Measurements from ENCODE around the gene RNU6-9.

Gene RNU6-9

DNA sequence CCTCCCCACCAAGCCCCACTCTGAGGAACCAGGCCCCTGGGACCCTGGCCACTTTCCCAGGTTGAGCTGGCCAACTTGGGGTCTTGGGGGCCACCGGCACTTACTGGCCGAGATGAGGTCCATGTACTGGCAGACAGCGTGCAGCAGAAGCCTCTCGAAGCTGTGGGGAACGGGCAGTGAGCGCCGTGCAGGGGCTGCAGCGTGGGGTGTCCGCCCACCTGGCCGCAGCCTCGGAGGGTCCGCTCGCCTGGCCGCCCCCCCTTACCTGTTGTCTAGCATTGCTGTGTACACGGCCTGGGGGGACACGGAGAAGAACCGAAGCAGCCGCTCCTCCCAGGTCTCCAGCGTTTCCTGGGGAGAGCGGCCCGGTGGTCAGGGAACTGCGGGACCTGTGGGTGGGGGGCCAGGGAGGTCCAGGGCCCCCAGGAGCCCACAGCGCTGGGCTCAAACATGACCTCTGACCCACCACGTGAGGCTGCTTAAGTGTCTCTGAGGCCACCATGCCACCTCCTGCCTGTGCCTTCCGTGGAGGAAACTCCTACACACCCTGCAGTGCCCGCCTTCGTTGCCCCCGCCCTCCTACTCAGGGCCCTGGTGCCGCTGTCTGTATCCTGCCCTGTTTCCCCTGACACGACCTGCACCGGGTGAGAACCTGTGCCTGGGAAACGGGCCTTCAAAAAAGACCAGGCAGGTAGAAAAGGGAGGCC is 6.2 kb downstream of the RNU6-9 start:
- Mint-ChIP-seq H3K9me3 (no peaks in the 10 kb centered on the region), H3K27ac (no peak overlapping the region), H3K27me3 (ENCODE audit: low read depth) (no peaks in the 10 kb centered on the region), H3K4me3 (no peak overlapping the region), H3K4me1 (peaks cover 4% of the 10 kb centered on the region), H3K36me3 (ENCODE audit: low read depth) (peaks cover 9% of the 10 kb centered on the region)
- TF ChIP-seq CTCF (IDR thresholded peaks at IDR 0.05; ENCODE audit: unreplicated experiment in 3 of 3) = no peak

DNA sequence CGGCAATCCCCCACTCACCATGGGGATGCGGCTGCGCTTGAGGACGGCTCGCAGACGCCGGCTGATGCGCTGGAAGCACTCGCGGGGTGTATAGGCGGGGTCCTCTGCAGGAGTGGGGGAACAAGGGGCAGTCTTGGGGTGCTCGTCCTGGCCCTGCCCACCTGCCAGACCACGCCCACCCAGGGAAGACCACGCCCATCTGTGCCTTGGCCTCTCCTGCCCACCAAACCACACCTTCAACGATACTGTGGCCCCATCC is 6.7 kb downstream of the RNU6-9 start:
- peaks cover 4% of the 10 kb centered on the region for H3K4me1 Mint-ChIP-seq
- peaks cover 9% of the 10 kb centered on the region for H3K36me3 Mint-ChIP-seq (ENCODE audit: low read depth)
- H3K27me3 Mint-ChIP-seq (ENCODE audit: low read depth) = no peaks in the 10 kb centered on the region
- H3K4me3 Mint-ChIP-seq = no peak overlapping the region
- no peaks in the 10 kb centered on the region for H3K9me3 Mint-ChIP-seq
- no peak for TF ChIP-seq CTCF (IDR thresholded peaks at IDR 0.05; ENCODE audit: unreplicated experiment in 3 of 3)
- no peak overlapping the region for H3K27ac Mint-ChIP-seq

DNA sequence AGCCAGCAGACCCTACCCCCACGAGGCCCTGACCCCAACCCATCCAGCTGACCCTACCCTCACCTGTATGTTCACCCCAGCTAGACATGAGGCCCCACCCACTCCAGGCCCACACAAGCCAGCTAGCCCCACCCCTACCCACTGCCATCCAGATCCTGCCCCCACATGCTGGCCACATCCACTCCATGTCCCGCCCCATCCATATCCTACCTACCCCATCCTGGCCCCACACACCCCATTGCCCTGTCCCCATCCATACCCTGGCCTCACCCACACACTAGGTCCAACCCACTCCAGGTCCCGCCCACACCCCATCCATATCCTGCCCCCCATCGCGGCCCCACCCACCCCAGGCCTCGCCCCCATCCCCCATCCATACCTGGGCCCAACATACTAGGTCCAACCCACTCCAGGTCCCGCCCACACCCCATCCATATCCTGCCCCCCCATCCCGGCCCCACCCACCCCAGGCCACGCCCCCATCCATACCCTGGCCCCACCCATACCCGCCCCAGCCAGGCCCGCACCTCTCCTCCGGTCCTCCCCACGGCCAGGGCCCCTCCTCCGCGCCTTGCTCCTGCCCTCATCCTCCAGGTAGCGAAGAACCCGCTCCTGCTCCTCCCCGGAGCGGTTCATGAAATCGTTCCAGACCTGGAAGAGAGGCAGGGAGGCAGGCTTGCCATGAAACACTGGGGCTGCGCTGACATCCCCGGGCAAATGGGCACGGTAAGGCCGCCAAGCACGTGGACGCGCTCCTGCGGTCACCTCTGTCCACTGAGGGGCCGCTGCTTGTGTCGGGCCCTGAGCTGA is 7.2 kb downstream of the RNU6-9 start:
- H3K4me3 Mint-ChIP-seq = no peak overlapping the region

GRCh38 chr19:901216-902092 is 8.2 kb downstream of the RNU6-9 start:
- Mint-ChIP-seq H3K36me3 (ENCODE audit: low read depth) (peaks cover 9% of the 10 kb centered on the region), H3K9me3 (no peaks in the 10 kb centered on the region), H3K4me1 (peaks cover 4% of the 10 kb centered on the region), H3K27ac (no peak overlapping the region), H3K27me3 (ENCODE audit: low read depth) (no peaks in the 10 kb centered on the region), H3K4me3 (no peak overlapping the region)
- TF ChIP-seq CTCF (IDR thresholded peaks at IDR 0.05; ENCODE audit: unreplicated experiment in 3 of 3) = no peak

More for the DNA sequence above, 7.2 kb downstream of the RNU6-9 start:
- Mint-ChIP-seq H3K27me3 (ENCODE audit: low read depth) (no peaks in the 10 kb centered on the region), H3K9me3 (no peaks in the 10 kb centered on the region), H3K36me3 (ENCODE audit: low read depth) (peaks cover 9% of the 10 kb centered on the region), H3K4me1 (peaks cover 4% of the 10 kb centered on the region), H3K27ac (no peak overlapping the region)
- no peak for TF ChIP-seq CTCF (IDR thresholded peaks at IDR 0.05; ENCODE audit: unreplicated experiment in 3 of 3)

- H3K4me3 Mint-ChIP-seq = no peak overlapping the region
- TF ChIP-seq CTCF (IDR thresholded peaks at IDR 0.05; ENCODE audit: unreplicated experiment in 3 of 3) = no peak
- H3K36me3 Mint-ChIP-seq (ENCODE audit: low read depth) = peaks cover 4% of the 10 kb centered on the region
- no peak overlapping the region for H3K27ac Mint-ChIP-seq
- no peaks in the 10 kb centered on the region for H3K27me3 Mint-ChIP-seq (ENCODE audit: low read depth)
- peaks cover 4% of the 10 kb centered on the region for H3K4me1 Mint-ChIP-seq
- H3K9me3 Mint-ChIP-seq = no peaks in the 10 kb centered on the region
These were observed 8.7 kb downstream of the RNU6-9 start for GRCh38 chr19:902093-902370.

Measured in nephron (organoid).